H1 (cell line): ENCODE data around the gene RNFT2. TPM values are rescaled to one million over a fixed set of nuclear protein-coding genes. Genes with fewer than 3 reads are reported as not detected.
"Not testable (repeated sequence)": the region's sequence is repeated elsewhere in the genome, so short reads cannot be mapped to it uniquely, and the experiment has no call there.

ENCODE experiments used
- CTCF ChIA-PET: fragments of 300-600 bp; sonication (Branson Sonifier 250); formaldehyde crosslinking; loops from one replicate; lab custom pipeline; 2021; ENCODE audit not compliant: partially characterized antibody; lab: Charles Lee
- POLR2A ChIA-PET: fragments of 300-600 bp; sonication (Branson Sonifier 250); formaldehyde crosslinking; loops from one replicate; lab custom pipeline; 2021; ENCODE audit warnings: inconsistent platforms; ENCODE audit not compliant: partially characterized antibody; lab: Charles Lee
- DNase-seq, 2 experiments: peaks; one replicate each; pipeline versions ENCODE4 v3.0.0 to v3.0.0-alpha.2; 2010 to 2022; ENCODE audit warnings: low spot score in 2 of 2, low read depth in 1 of 2, mixed read lengths in 1 of 2
- FAIRE-seq: peaks from 2 replicates; lab custom pipeline; 2011; peaks lifted over from hg19 to GRCh38; lab: Jason Lieb, UNC
- H2AFZ ChIP-seq: 2 replicates; pipeline ENCODE4 v1.8.1; 2012; ENCODE audit warnings: low read length, inconsistent platforms
- H2AK5ac ChIP-seq: 2 replicates; pipeline ENCODE4 v1.6.1; 2013; ENCODE audit warnings: low read depth, low read length
- H2BK120ac ChIP-seq: replicated peaks from 2 replicates; pipeline ENCODE3; 2013; ENCODE audit warnings: low read depth, low read length, inconsistent platforms
- H2BK12ac ChIP-seq: 2 replicates; pipeline ENCODE4 v1.6.1; 2013; ENCODE audit warnings: low read depth, low read length
- H2BK15ac ChIP-seq: 2 replicates; pipeline ENCODE4 v1.6.1; 2013; ENCODE audit warnings: low read length
- H2BK20ac ChIP-seq: 2 replicates; pipeline ENCODE4 v1.6.1; 2013; ENCODE audit warnings: low read length
- H2BK5ac ChIP-seq: 2 replicates; pipeline ENCODE4 v1.6.1; 2013; ENCODE audit warnings: low read depth, low read length
- H3K14ac ChIP-seq: 2 replicates; pipeline ENCODE4 v1.6.1; 2013; ENCODE audit warnings: inconsistent platforms; ENCODE audit not compliant: insufficient read length
- H3K18ac ChIP-seq: 2 replicates; pipeline ENCODE4 v1.6.1; 2013; ENCODE audit warnings: low read length; ENCODE audit errors: extremely low read depth
- H3K23ac ChIP-seq: 2 replicates; pipeline ENCODE4 v1.6.1; 2013; ENCODE audit warnings: inconsistent platforms; ENCODE audit not compliant: insufficient read length
- H3K23me2 ChIP-seq: 2 replicates; pipeline ENCODE4 v1.6.1; 2013; ENCODE audit warnings: low read depth, low read length
- H3K27ac ChIP-seq: 2 replicates; pipeline ENCODE4 v1.6.1; 2011; ENCODE audit warnings: low read depth, low read length, inconsistent platforms
- H3K27me3 ChIP-seq, 4 experiments: replicated peaks in 1 of 4; 1 replicate in 1 of 4; 2 replicates in 3 of 4; pipeline versions ENCODE4 v1.6.1 to v1.8.1; 2011 to 2013; ENCODE audit warnings: low read length in 3 of 4, mild to moderate bottlenecking in 3 of 4, inconsistent platforms in 2 of 4, mixed read lengths in 2 of 4, moderate library complexity in 1 of 4; ENCODE audit not compliant: control insufficient read depth in 3 of 4, insufficient read depth in 3 of 4; ENCODE audit errors: extremely low read depth in 1 of 4
- H3K36me3 ChIP-seq, 4 experiments: 2 replicates each; pipeline versions ENCODE4 v1.6.1 to v1.8.1; 2011 to 2013; ENCODE audit warnings: mild to moderate bottlenecking in 4 of 4, low read length in 3 of 4, moderate library complexity in 2 of 4, control low read depth in 1 of 4, inconsistent platforms in 1 of 4; ENCODE audit not compliant: insufficient read depth in 4 of 4, control insufficient read depth in 2 of 4
- H3K4ac ChIP-seq: replicated peaks from 2 replicates; pipeline ENCODE3; 2013; ENCODE audit warnings: low read length, low read depth, mixed read lengths, inconsistent platforms; ENCODE audit not compliant: insufficient read length
- H3K4me1 ChIP-seq, 4 experiments: replicated peaks in 1 of 4; 1 replicate in 1 of 4; 2 replicates in 3 of 4; pipeline versions ENCODE4 v1.6.1 to v1.8.1; 2011 to 2013; ENCODE audit warnings: low read length in 3 of 4, inconsistent platforms in 2 of 4, mixed read lengths in 1 of 4; ENCODE audit not compliant: insufficient read depth in 4 of 4, control insufficient read depth in 3 of 4
- H3K4me2 ChIP-seq, 2 experiments: 2 replicates each; pipeline versions ENCODE4 v1.6.1 to v1.8.1; 2011 to 2013; ENCODE audit warnings: low read depth in 2 of 2, low read length in 2 of 2, control low read depth in 1 of 2, inconsistent platforms in 1 of 2, mild to moderate bottlenecking in 1 of 2; ENCODE audit not compliant: insufficient read depth in 1 of 2
- H3K4me3 ChIP-seq, 4 experiments: fragments of 200-600, 300-600 bp in 1 of 4; sonication (generic), shearing (Covaris generic), sonication (Bioruptor Twin) in 1 of 4; 2 replicates each; pipeline versions ENCODE4 v1.5.1 to v1.8.1; 2011 to 2016; ENCODE audit warnings: low read length in 4 of 4, low read depth in 3 of 4, control low read depth in 2 of 4, inconsistent platforms in 2 of 4, mild to moderate bottlenecking in 2 of 4, mixed read lengths in 1 of 4, moderate library complexity in 1 of 4; ENCODE audit not compliant: insufficient read depth in 2 of 4; ENCODE audit errors: extremely low read depth in 1 of 4
- H3K56ac ChIP-seq: replicated peaks from 2 replicates; pipeline ENCODE3; 2013; ENCODE audit warnings: low read depth, mild to moderate bottlenecking, mixed read lengths, low read length, inconsistent platforms; ENCODE audit not compliant: insufficient read length
- H3K79me1 ChIP-seq: 2 replicates; pipeline ENCODE4 v1.6.1; 2013; ENCODE audit warnings: low read depth, low read length, control low read depth
- H3K79me2 ChIP-seq, 2 experiments: 2 replicates each; pipeline versions ENCODE4 v1.6.1 to v1.8.1; 2012 to 2013; ENCODE audit warnings: low read length in 2 of 2, mild to moderate bottlenecking in 2 of 2, inconsistent platforms in 1 of 2; ENCODE audit not compliant: insufficient read depth in 2 of 2, control insufficient read depth in 1 of 2
- H3K9ac ChIP-seq, 4 experiments: replicated peaks in 1 of 4; 1 replicate in 1 of 4; 2 replicates in 3 of 4; pipeline versions ENCODE4 v1.6.1 to v1.8.1; 2011 to 2013; ENCODE audit warnings: low read depth in 3 of 4, low read length in 3 of 4, control low read depth in 2 of 4, mild to moderate bottlenecking in 2 of 4, moderate library complexity in 2 of 4, inconsistent platforms in 1 of 4; ENCODE audit errors: extremely low read depth in 1 of 4
- H3K9me3 ChIP-seq, 2 experiments: 2 replicates each; pipeline versions ENCODE4 v1.6.1 to v1.8.1; 2012 to 2013; ENCODE audit warnings: mild to moderate bottlenecking in 2 of 2, moderate library complexity in 2 of 2, control low read depth in 1 of 2, inconsistent platforms in 1 of 2, low read depth in 1 of 2, low read length in 1 of 2, mixed read lengths in 1 of 2; ENCODE audit not compliant: insufficient read depth in 2 of 2
- H4K20me1 ChIP-seq, 2 experiments: replicated peaks in 1 of 2; 2 replicates each; pipeline versions ENCODE3 to v1.8.1; 2011 to 2013; ENCODE audit warnings: inconsistent platforms in 2 of 2, low read length in 2 of 2, mild to moderate bottlenecking in 1 of 2; ENCODE audit not compliant: insufficient read depth in 2 of 2, control insufficient read depth in 1 of 2
- H4K5ac ChIP-seq: 2 replicates; pipeline ENCODE4 v1.6.1; 2013; ENCODE audit warnings: low read length, low read depth, mixed read lengths, inconsistent platforms; ENCODE audit not compliant: insufficient read length
- H4K8ac ChIP-seq: 2 replicates; pipeline ENCODE4 v1.8.0; 2013; ENCODE audit warnings: mild to moderate bottlenecking, moderate library complexity, low read length, inconsistent platforms; ENCODE audit not compliant: insufficient read depth; ENCODE audit errors: extremely low read depth
- H4K91ac ChIP-seq: replicated peaks from 2 replicates; pipeline ENCODE3; 2013; ENCODE audit warnings: low read length, mixed read lengths, inconsistent platforms; ENCODE audit not compliant: insufficient read length
- WGBS, 2 experiments: shearing (Covaris generic) in 1 of 2; methylation state at CpG; one replicate each; pipeline versions ENCODE4 v1.1.6 to v1.1.7; 2013 to 2015; ENCODE audit warnings: low lambda C conversion rate in 2 of 2, mixed read lengths in 2 of 2, inconsistent platforms in 1 of 2, low coverage in 1 of 2, missing lambda C conversion rate in 1 of 2; ENCODE audit not compliant: insufficient replicate concordance in 2 of 2, insufficient coverage in 1 of 2, insufficient read length in 1 of 2; ENCODE audit errors: extremely low coverage in 1 of 2, missing lambda C conversion rate in 1 of 2; 5-methylcytosine and 5-hydroxymethylcytosine counted together
- polyA plus RNA-seq, 7 experiments: library from polyadenylated mRNA; depleted of rRNA in 3 of 7; stranded (reverse) in 5 of 7; unstranded in 2 of 7; fragments of >200 nt in 5 of 7; fragments of 200-250 nt in 2 of 7; gene quantifications; 1 replicate in 5 of 7; 2 replicates in 1 of 7; 4 replicates in 1 of 7; pipeline versions ENCODE4 v1.2.1 to v1.2.3, GENCODE V29; 2011 to 2013; ENCODE audit warnings: missing spikeins in 2 of 7, mixed read lengths in 2 of 7
- total RNA-seq: library from RNA; stranded (reverse); fragmentation: NEBNext Ultra II Directional; extraction: Animal tissue kit (Norgen Biotek cat#: 25700); gene quantifications from 2 replicates; pipeline ENCODE4 v1.2.1, GENCODE V29; 2021

Gene RNFT2
- total and polyA plus RNA-seq, 2 of the 8 experiments (the other 6 are each of a cell fraction or from before 2014, with no cell fraction given) = 14.2 to 33.1 TPM

GRCh38 chr12:116814766-116815165, 76.7 kb downstream of the RNFT2 start:
- H2BK15ac ChIP-seq, H3K18ac ChIP-seq, H3K23me2 ChIP-seq, H3K27ac ChIP-seq, H3K4me1 ChIP-seq, H2BK12ac ChIP-seq, FAIRE-seq, H4K20me1 ChIP-seq, H3K27me3 ChIP-seq, H2AK5ac ChIP-seq, H3K14ac ChIP-seq, H3K4me3 ChIP-seq, H2BK20ac ChIP-seq, H3K56ac ChIP-seq, H3K9me3 ChIP-seq, H3K36me3 ChIP-seq, H3K9ac ChIP-seq, H3K4ac ChIP-seq, DNase-seq, H4K91ac ChIP-seq, H3K79me2 ChIP-seq, H2AFZ ChIP-seq, H3K4me2 ChIP-seq, H2BK120ac ChIP-seq, H4K8ac ChIP-seq, H4K5ac ChIP-seq, H3K23ac ChIP-seq, H3K79me1 ChIP-seq, H2BK5ac ChIP-seq: not testable (repeated sequence)
- 91% methylated on average over 10 of the region's 10 CpGs; no CpG with 5 or more reads in 1 of the 2 experiments for WGBS, 2 experiments
- ChIA-PET POLR2A (interaction anchor here (1.0 kb wide), 1 partner anchor 9 kb away, joined by 3 read pairs; no protein-coding TSS in a partner anchor), CTCF (interaction anchor here (0.7 to 1.4 kb wide), 4 partner anchors 48 to 305 kb away, joined by 3 to 6 read pairs (median 4); no protein-coding TSS in a partner anchor)
